A549 (cell line): ENCODE measurements around the gene ATP6V0C.

Source experiments
- MAZ ChIP-seq: fragments of 150-350 bp; IDR thresholded peaks from 2 replicates; pipeline ENCODE4 v1.6.1; 2014; ENCODE audit warnings: antibody characterized with exemption, low read depth, low read length, borderline replicate concordance
- POLR2A ChIP-seq: IDR thresholded peaks from 2 replicates; pipeline ENCODE4 v1.6.1; 2012; ENCODE audit warnings: mild to moderate bottlenecking, low read length

DNA sequence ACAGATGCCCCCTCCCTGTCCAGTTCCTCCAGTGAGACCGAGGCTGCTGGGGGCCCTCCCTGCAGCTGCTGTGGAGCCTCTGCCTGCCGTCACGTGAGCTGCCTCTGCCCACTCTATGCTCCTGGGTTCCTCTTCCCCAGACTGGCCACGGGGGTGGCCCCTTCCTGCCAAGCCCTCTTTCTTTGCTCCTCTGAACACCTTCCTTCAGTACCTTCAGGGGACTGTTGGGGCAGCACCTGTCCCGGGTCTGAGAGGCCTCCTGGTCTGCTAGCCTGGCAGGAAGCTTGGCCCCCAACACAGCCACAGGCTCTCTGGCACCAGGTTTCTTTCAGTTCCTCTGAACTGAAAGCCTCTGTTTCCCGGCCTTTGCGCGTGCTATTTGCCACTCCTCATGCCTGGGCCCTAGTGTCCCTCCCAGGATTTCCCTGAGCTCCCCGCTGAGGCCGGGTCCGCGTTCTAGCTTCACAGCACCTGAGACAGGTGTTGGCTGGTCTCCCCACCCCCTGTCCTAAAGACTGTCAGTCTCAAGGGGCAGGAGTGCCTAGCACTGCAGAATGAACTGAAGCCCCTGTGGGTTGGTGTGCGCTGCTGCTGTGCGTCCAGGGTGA is 6.6 kb upstream of the ATP6V0C start:
- no peak for TF ChIP-seq POLR2A
- no peak for TF ChIP-seq MAZ
